Bronchial epithelial cell (primary cell): ENCODE data around the gene PRDM1. TPM values are rescaled to one million over a fixed set of nuclear protein-coding genes. Genes with fewer than 3 reads are reported as not detected.
"Not testable (repeated sequence)": the region's sequence is repeated elsewhere in the genome, so short reads cannot be mapped to it uniquely, and the experiment has no call there.

Source experiments
- DNase-seq: peaks from one replicate; pipeline ENCODE4 v3.0.0-alpha.2; 2010; ENCODE audit warnings: low read depth
- FAIRE-seq: peaks from 2 replicates; lab custom pipeline; 2011; peaks lifted over from hg19 to GRCh38; lab: Jason Lieb, UNC
- H3K27me3 ChIP-seq: 2 replicates; pipeline ENCODE4 v1.5.1; 2011; ENCODE audit warnings: low read length; ENCODE audit not compliant: control insufficient read depth, insufficient read depth
- H3K36me3 ChIP-seq: 2 replicates; pipeline ENCODE4 v1.5.1; 2011; ENCODE audit warnings: low read length; ENCODE audit not compliant: control insufficient read depth, insufficient read depth
- H3K4me3 ChIP-seq: 2 replicates; pipeline ENCODE4 v1.5.1; 2011; ENCODE audit warnings: mild to moderate bottlenecking, low read depth, low read length, control low read depth
- CTCF ChIP-seq: IDR thresholded peaks from 2 replicates; pipeline ENCODE4 v1.5.1; 2011; ENCODE audit warnings: mild to moderate bottlenecking, moderate library complexity, low read length, control low read depth, inconsistent platforms; ENCODE audit not compliant: insufficient read depth, severe bottlenecking
- total RNA-seq: library from RNA; depleted of rRNA; stranded (reverse); fragments of >200 nt; gene quantifications from 2 replicates; pipeline ENCODE4 v1.2.1, GENCODE V29; 2014

PRDM1 gene
- total RNA-seq, 1 donor from 2014 or later: 5.3 TPM

GRCh38 chr6:106149472-106150069 is 63.4 kb downstream of the PRDM1 start:
- FAIRE-seq: peak; percentile 18
- TF ChIP-seq CTCF: no peak
- Histone ChIP-seq H3K36me3 (no peaks in the 10 kb centered on the region), H3K27me3 (no peaks in the 10 kb centered on the region), H3K4me3 (no peak overlapping the region)
- no peak for DNase-seq

GRCh38 chr6:106152476-106152875 is 66.3 kb downstream of the PRDM1 start:
- not testable (repeated sequence) for H3K27me3 ChIP-seq, H3K4me3 ChIP-seq, DNase-seq, FAIRE-seq, H3K36me3 ChIP-seq

- Histone ChIP-seq H3K36me3 (no peaks in the 10 kb centered on the region), H3K27me3 (no peaks in the 10 kb centered on the region), H3K4me3 (no peak overlapping the region)
- DNase-seq (no peak), FAIRE-seq (no peak)
- no peak for TF ChIP-seq CTCF
These were observed 66.8 kb downstream of the PRDM1 start for GRCh38 chr6:106152952-106153351.

GRCh38 chr6:106154326-106154725 is 68.2 kb downstream of the PRDM1 start:
- Histone ChIP-seq H3K27me3 (no peaks in the 10 kb centered on the region), H3K36me3 (no peaks in the 10 kb centered on the region), H3K4me3 (no peak overlapping the region)
- no peak for TF ChIP-seq CTCF
- DNase-seq (no peak), FAIRE-seq (no peak)

GRCh38 chr6:106155219-106155830 is 69.2 kb downstream of the PRDM1 start:
- no peak for TF ChIP-seq CTCF
- Histone ChIP-seq H3K4me3 (no peak overlapping the region), H3K27me3 (no peaks in the 10 kb centered on the region), H3K36me3 (no peaks in the 10 kb centered on the region)
- DNase-seq (no peak), FAIRE-seq (peak; percentile 60)

GRCh38 chr6:106156413-106156812 is 70.3 kb downstream of the PRDM1 start:
- no peak overlapping the region for H3K4me3 ChIP-seq
- no peak for FAIRE-seq
- H3K36me3 ChIP-seq: no peaks in the 10 kb centered on the region
- no peak for DNase-seq
- TF ChIP-seq CTCF: no peak
- H3K27me3 ChIP-seq: no peaks in the 10 kb centered on the region
